Sigmoid colon (tissue), 4 donors: ENCODE measurements around the gene AMOT.
A peak's percentile ranks its signal among the peaks of the same experiment; 100 is the strongest.

Experiments
- CTCF ChIP-seq, 4 experiments: fragments of 450-650 bp in 3 of 4; fragments of 200-600 bp in 1 of 4; IDR thresholded peaks; one replicate each; pipeline ENCODE4 v1.5.1; 2016 to 2019; ENCODE audit warnings: antibody characterized with exemption in 4 of 4, mild to moderate bottlenecking in 3 of 4, moderate library complexity in 2 of 4
- EP300 ChIP-seq, 4 donors: sonication (generic); formaldehyde crosslinking; IDR thresholded peaks; one replicate each; pipeline ENCODE4 v1.6.1; 2017; ENCODE audit warnings: antibody characterized with exemption in 4 of 4
- POLR2A ChIP-seq, 2 donors: fragments of 450-650 bp; IDR thresholded peaks; one replicate each; pipeline ENCODE4 v1.6.1; 2016; ENCODE audit warnings: antibody characterized with exemption in 2 of 2, mild to moderate bottlenecking in 2 of 2, moderate library complexity in 2 of 2
- POLR2AphosphoS5 ChIP-seq, 4 donors: sonication (generic); formaldehyde crosslinking; IDR thresholded peaks; one replicate each; pipeline ENCODE4 v1.6.1; 2017; ENCODE audit warnings: antibody characterized with exemption in 4 of 4

DNA sequence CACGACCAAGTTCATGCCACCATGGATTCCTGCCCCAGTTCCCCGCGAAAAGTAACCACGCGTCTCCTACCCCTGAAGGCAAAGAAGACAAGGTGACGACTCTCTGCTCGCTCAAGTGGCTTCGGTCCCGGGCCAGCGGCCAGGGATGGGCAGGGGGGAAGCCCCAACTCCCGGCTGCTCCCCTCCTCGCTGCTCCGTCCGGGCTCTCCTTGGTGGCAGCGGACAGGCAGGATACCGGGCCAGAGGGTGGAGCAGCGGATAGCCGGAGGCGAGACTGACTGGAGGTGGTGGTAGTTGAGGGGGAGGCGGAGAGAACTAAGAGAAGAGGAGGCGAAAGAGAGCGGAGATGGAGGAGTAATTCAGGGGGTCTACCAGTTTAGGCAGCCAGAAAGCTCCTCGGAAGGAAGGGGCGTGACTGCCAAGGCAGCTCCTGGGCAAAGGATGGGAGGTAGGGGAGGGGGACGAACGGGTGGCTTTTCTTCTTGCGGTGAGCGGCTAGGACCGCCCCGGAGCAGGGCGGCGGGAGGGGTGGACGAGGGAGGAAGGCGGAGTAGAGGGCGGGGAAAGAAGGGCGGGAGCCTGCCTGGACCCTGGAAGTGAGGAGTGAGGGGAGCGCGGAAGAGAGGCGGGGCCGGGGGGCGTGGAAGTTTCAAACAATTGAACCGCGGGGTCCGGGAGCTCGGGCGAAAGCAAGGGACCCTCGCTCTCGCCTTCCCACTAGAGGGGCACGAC lies at the start of gene AMOT:
- TF ChIP-seq CTCF (IDR thresholded peaks at IDR 0.05): no peak
- TF ChIP-seq EP300 (IDR thresholded peaks at IDR 0.05): no peak
- TF ChIP-seq POLR2A (IDR thresholded peaks at IDR 0.05): peak in 1 of 2 donors; percentile 42
- TF ChIP-seq POLR2AphosphoS5 (IDR thresholded peaks at IDR 0.05): peak; percentile 50 to 69 (median 63)
